HG02981 (cell line): Measurements from ENCODE around the gene MTFMT.
"Not testable (repeated sequence)": the region's sequence is repeated elsewhere in the genome, so short reads cannot be mapped to it uniquely, and the experiment has no call there.

ENCODE experiments used
- ATAC-seq: cut with Tn5 transposase; IDR thresholded peaks from one replicate; pipeline ENCODE4 v1.9.1; 2021; ENCODE audit warnings: mild to moderate bottlenecking, moderate library complexity; ENCODE audit not compliant: unreplicated experiment

Gene MTFMT

GRCh38 chr15:65028921-65029735, at the start of gene MTFMT:
Gene MTFMT (minus strand): TSS chr15:65029639. CDS start chr15:65029613, 26 bp downstream.
- ATAC-seq: peak; percentile 79

- no peak for ATAC-seq
Observed at GRCh38 chr15:65077981-65078352, 48.5 kb upstream of the MTFMT start.

GRCh38 chr15:65077291-65077980, 48.0 kb upstream of the MTFMT start:
- no peak for ATAC-seq

GRCh38 chr15:65076486-65077290, 47.2 kb upstream of the MTFMT start, which contains the start of gene KBTBD13:
Gene KBTBD13 (plus strand): TSS chr15:65076746. CDS start chr15:65076816, 70 bp downstream.
- no peak for ATAC-seq

- ATAC-seq: not testable (repeated sequence)
Observed at GRCh38 chr15:65075607-65076395, 46.4 kb upstream of the MTFMT start.

GRCh38 chr15:65074946-65075345, 45.5 kb upstream of the MTFMT start:
- not testable (repeated sequence) for ATAC-seq

GRCh38 chr15:65072617-65073016, 43.2 kb upstream of the MTFMT start:
- ATAC-seq: no peak

GRCh38 chr15:65072027-65072426, 42.6 kb upstream of the MTFMT start:
- ATAC-seq: no peak

GRCh38 chr15:65071381-65071811, 42.0 kb upstream of the MTFMT start:
- no peak for ATAC-seq

GRCh38 chr15:65069779-65070546, 40.5 kb upstream of the MTFMT start:
- no peak for ATAC-seq

GRCh38 chr15:65069179-65069578, 39.7 kb upstream of the MTFMT start:
- ATAC-seq: no peak

GRCh38 chr15:65068403-65068788, 39.0 kb upstream of the MTFMT start:
- ATAC-seq: no peak

GRCh38 chr15:65067645-65068402, 38.4 kb upstream of the MTFMT start, which contains the start of gene RASL12:
Gene RASL12 (minus strand): TSS chr15:65067991. CDS start chr15:65067835, 156 bp downstream.
- no peak for ATAC-seq

- ATAC-seq: no peak
Observed at GRCh38 chr15:65067317-65067644, 37.8 kb upstream of the MTFMT start.

- ATAC-seq: no peak
Observed at GRCh38 chr15:65066635-65067316, 37.3 kb upstream of the MTFMT start.

- ATAC-seq: no peak
Observed at GRCh38 chr15:65066001-65066634, 36.7 kb upstream of the MTFMT start.

- ATAC-seq: no peak
Observed at GRCh38 chr15:65062726-65063125, 33.3 kb upstream of the MTFMT start.

- no peak for ATAC-seq
Observed at GRCh38 chr15:65062061-65062460, 32.6 kb upstream of the MTFMT start.
